ENCODE data around the gene MNX1. TPM values are rescaled to one million over a fixed set of nuclear protein-coding genes. Genes with fewer than 3 reads are reported as not detected.

The MNX1 gene
- polyA plus RNA-seq, 1 experiment = not detected

- H3K9me3 ChIP-seq (ENCODE audit: control insufficient read depth, insufficient read depth, low read length) = peaks cover 4% of the 10 kb centered on the region; the same call in 1 of the 2 replicates
- H3K27ac ChIP-seq (ENCODE audit: low read depth, low read length) = no peak overlapping the region
- ChIA-PET CTCF (interaction anchor here (0.7 kb wide), 1 partner anchor 49 kb away, joined by 3 read pairs; no protein-coding TSS in a partner anchor), POLR2A (no interaction called here)
- no peak overlapping the region for H3K4me3 ChIP-seq (ENCODE audit: low read depth, low read length)
- TF ChIP-seq, protein P1, sequence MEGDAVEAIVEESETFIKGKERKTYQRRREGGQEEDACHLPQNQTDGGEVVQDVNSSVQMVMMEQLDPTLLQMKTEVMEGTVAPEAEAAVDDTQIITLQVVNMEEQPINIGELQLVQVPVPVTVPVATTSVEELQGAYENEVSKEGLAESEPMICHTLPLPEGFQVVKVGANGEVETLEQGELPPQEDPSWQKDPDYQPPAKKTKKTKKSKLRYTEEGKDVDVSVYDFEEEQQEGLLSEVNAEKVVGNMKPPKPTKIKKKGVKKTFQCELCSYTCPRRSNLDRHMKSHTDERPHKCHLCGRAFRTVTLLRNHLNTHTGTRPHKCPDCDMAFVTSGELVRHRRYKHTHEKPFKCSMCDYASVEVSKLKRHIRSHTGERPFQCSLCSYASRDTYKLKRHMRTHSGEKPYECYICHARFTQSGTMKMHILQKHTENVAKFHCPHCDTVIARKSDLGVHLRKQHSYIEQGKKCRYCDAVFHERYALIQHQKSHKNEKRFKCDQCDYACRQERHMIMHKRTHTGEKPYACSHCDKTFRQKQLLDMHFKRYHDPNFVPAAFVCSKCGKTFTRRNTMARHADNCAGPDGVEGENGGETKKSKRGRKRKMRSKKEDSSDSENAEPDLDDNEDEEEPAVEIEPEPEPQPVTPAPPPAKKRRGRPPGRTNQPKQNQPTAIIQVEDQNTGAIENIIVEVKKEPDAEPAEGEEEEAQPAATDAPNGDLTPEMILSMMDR (IDR thresholded peaks at IDR 0.05; ENCODE audit: low read depth, low read length) = no peak
- no peak for DNase-seq (ENCODE audit: low read depth, low spot score)
- H3K27me3 ChIP-seq (ENCODE audit: control insufficient read depth, insufficient read depth, low read length) = peaks cover 94% of the 10 kb centered on the region
Measured at GRCh38 chr7:157018997-157019608, 8.6 kb upstream of the MNX1 start.

GRCh38 chr7:157018328-157018996 lies 8.0 kb upstream of the MNX1 start:
- POLR2A ChIA-PET = no interaction called here
- TF ChIP-seq, protein P1 (IDR thresholded peaks at IDR 0.05; ENCODE audit: low read depth, low read length) = no peak

DNA sequence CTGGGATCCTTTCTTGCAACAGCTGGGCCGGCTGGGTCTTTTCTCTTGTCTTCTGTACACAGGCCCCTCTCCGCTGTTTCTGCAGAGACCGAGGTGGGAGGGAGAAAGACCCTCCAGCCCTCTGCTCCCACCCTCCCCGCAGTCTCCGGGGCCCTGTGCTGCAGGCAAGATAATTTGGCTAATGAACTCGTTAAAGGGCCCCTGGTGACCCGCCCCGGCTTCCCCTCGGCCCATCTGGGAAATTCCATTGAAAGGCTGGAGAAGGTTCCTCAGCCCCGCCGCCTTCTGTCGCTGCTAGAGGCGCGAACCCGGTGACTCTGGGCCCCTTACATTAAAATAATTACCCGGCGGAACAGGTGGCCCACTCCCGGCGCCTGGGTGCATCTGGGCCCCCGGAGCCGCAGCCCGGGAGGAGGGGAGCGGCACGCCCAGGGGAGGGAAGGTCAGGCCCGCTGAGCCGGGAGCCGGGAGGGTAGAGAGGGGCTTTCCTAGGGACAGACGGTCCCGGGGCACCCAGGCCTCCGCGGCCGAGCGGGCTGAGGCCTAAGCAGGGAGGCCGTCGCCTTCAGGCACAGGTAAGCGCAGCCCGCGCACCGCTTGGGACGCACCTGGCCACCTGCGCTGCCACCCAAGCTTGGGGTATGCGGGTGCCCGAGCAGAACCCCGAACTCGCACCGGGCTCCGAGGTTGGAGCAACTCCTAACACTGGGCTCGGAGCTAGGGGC lies 7.3 kb upstream of the MNX1 start:
- no peak for DNase-seq (ENCODE audit: low read depth, low spot score)
- POLR2A ChIA-PET = no interaction called here
- H3K27me3 ChIP-seq (ENCODE audit: control insufficient read depth, insufficient read depth, low read length) = peaks cover 98% of the 10 kb centered on the region
- peaks cover 4% of the 10 kb centered on the region; the same call in 1 of the 2 replicates for H3K9me3 ChIP-seq (ENCODE audit: control insufficient read depth, insufficient read depth, low read length)
- H3K27ac ChIP-seq (ENCODE audit: low read depth, low read length) = no peak overlapping the region
- TF ChIP-seq, protein P1 (IDR thresholded peaks at IDR 0.05; ENCODE audit: low read depth, low read length) = no peak
- CTCF ChIA-PET = no interaction called here
- no peak overlapping the region for H3K4me3 ChIP-seq (ENCODE audit: low read depth, low read length)

More at GRCh38 chr7:157018328-157018996, 8.0 kb upstream of the MNX1 start:
- no peak overlapping the region for H3K27ac ChIP-seq (ENCODE audit: low read depth, low read length)
- H3K9me3 ChIP-seq (ENCODE audit: control insufficient read depth, insufficient read depth, low read length) = peaks cover 4% of the 10 kb centered on the region; the same call in 1 of the 2 replicates
- H3K4me3 ChIP-seq (ENCODE audit: low read depth, low read length) = no peak overlapping the region
- no peak for DNase-seq (ENCODE audit: low read depth, low spot score)
- CTCF ChIA-PET = no interaction called here
- peaks cover 98% of the 10 kb centered on the region for H3K27me3 ChIP-seq (ENCODE audit: control insufficient read depth, insufficient read depth, low read length)

- Histone ChIP-seq H3K27ac (ENCODE audit: low read depth, low read length) (no peak overlapping the region), H3K4me3 (ENCODE audit: low read depth, low read length) (no peak overlapping the region), H3K27me3 (ENCODE audit: control insufficient read depth, insufficient read depth, low read length) (peaks cover 98% of the 10 kb centered on the region), H3K9me3 (ENCODE audit: control insufficient read depth, insufficient read depth, low read length) (peaks cover 4% of the 10 kb centered on the region; the same call in 1 of the 2 replicates)
- POLR2A ChIA-PET = no interaction called here
- no peak for DNase-seq (ENCODE audit: low read depth, low spot score)
- CTCF ChIA-PET = interaction anchor here (0.6 kb wide), 1 partner anchor 338 kb away, joined by 3 read pairs; no protein-coding TSS in a partner anchor
- TF ChIP-seq, protein P1 (IDR thresholded peaks at IDR 0.05; ENCODE audit: low read depth, low read length) = no peak
Measured at GRCh38 chr7:157017149-157017548, 6.7 kb upstream of the MNX1 start.
